HFF-Myc (cell line): Measurements from ENCODE around the gene ANKRD27.

Experiments used
- DNase-seq: peaks from one replicate; pipeline ENCODE4 v3.0.0-alpha.2; 2011; ENCODE audit warnings: low read depth; ENCODE audit errors: extremely low read depth
- H3K4me3 ChIP-seq: replicated peaks from 2 replicates; pipeline ENCODE4 v1.5.1; 2011; ENCODE audit warnings: low read depth, mild to moderate bottlenecking, control low read depth, low read length
- TF ChIP-seq, protein P1 (sequence below): IDR thresholded peaks from 2 replicates; pipeline ENCODE4 v1.5.1; 2012; ENCODE audit warnings: mild to moderate bottlenecking, low read depth, low read length, control low read depth; ENCODE audit errors: missing control alignments

The ANKRD27 gene

DNA sequence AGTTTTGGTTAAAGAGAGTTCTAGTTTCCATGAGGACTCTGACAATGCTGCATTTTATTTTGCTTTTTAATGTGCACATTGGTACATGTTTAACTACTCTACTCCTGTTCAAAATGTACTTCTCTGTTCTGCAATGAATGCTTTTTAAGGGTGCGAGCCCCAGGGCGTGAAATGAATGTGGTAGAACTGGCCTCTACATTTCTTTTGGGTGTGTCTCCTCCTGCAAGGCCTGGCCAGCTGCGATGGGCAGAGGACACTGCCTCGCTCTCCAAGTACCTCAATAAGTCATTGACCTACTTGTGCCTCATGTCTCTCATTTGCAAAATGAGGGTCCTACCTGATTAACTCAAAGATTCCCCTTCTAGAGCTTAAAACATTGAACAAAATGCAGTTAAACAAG is 7.3 kb upstream of the ANKRD27 start:
- TF ChIP-seq, protein P1, sequence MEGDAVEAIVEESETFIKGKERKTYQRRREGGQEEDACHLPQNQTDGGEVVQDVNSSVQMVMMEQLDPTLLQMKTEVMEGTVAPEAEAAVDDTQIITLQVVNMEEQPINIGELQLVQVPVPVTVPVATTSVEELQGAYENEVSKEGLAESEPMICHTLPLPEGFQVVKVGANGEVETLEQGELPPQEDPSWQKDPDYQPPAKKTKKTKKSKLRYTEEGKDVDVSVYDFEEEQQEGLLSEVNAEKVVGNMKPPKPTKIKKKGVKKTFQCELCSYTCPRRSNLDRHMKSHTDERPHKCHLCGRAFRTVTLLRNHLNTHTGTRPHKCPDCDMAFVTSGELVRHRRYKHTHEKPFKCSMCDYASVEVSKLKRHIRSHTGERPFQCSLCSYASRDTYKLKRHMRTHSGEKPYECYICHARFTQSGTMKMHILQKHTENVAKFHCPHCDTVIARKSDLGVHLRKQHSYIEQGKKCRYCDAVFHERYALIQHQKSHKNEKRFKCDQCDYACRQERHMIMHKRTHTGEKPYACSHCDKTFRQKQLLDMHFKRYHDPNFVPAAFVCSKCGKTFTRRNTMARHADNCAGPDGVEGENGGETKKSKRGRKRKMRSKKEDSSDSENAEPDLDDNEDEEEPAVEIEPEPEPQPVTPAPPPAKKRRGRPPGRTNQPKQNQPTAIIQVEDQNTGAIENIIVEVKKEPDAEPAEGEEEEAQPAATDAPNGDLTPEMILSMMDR, result no peak
- no peak overlapping the region for H3K4me3 ChIP-seq
- DNase-seq, result no peak

DNA sequence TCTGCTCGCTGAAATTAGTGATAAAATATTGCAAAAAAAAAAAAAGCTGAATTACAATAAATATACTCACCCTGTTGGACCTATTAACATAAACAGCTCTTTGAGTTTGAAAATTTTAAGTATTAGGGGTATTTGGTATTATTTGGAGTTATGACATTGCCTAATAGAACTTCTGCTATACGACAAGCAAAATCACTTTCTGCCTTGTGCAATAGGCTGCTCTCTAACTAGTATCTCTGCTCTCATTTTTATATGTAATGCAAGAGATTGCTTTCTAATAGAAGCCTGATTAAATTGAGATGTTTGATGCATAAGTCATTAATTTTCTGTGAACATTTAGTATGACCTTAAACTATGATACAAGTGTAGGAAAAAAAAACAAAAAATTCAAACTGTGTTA is 6.0 kb upstream of the ANKRD27 start:
- no peak overlapping the region for H3K4me3 ChIP-seq
- TF ChIP-seq, protein P1, result no peak
- no peak for DNase-seq

DNA sequence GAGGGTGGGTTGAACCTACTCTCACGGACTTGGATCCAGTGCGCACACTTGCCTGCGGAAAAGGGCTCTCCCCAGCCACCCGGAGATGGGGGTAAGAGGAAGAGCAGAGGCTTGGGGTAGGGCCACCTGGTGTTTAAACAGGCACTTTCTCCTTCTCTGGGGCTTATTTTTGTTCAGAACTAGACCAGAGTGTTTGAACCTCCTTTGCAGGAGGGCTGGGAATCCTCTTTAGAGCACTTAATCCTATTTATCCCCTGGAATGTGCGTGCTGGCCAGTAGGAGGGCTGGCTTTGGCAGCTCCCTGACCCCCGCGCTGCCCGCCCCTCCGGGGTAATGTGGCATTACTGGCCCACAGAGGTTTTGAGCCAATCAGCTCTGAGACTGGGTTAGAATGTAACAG is 2.7 kb upstream of the ANKRD27 start:
- TF ChIP-seq, protein P1, result no peak
- no peak for DNase-seq
- no peak overlapping the region for H3K4me3 ChIP-seq

DNA sequence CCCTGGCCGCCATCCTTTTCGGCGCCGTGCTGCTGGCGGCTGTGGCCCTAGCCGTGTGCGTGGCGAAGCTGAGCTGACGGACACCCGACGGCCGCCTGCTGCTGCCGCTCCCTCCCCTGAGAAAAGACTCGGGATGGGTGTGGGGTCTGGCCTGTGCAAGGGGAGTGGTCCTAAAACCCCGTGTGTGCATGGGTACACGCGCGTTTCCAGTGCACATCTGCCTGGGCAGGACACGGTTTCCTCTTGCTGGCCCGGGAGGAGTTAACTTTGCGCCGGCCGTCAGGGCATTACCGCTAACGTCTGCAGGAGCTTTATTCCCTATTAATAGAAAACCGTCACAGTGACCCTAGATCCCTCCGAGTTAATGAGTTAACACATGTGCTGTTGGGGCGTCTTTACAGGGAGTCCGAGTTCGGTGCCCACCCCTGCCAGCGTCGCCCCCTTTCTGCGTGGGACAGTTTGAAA is 1.9 kb upstream of the ANKRD27 start:
- H3K4me3 ChIP-seq, result no peak overlapping the region
- no peak for DNase-seq
- TF ChIP-seq, protein P1, result no peak

DNA sequence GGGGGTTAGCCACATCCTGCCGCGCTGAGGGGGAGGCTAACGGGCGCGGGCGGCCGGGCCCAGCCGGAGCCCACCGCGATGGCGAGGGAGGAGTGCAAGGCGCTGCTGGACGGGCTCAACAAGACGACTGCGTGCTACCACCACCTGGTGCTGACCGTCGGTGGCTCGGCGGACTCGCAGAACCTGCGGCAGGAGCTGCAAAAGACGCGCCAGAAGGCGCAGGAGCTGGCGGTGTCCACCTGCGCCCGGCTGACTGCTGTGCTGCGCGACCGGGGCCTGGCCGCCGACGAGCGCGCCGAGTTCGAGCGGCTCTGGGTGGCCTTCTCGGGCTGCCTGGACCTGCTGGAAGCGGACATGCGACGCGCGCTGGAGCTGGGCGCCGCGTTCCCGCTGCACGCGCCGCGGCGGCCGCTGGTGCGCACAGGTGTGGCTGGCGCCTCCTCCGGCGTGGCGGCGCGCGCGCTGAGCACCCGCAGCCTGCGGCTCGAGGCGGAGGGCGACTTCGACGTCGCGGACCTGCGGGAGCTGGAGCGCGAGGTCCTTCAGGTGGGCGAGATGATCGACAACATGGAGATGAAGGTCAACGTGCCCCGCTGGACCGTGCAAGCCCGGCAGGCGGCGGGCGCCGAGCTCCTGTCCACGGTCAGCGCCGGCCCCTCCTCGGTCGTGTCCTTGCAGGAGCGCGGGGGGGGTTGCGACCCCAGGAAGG is 1.4 kb upstream of the ANKRD27 start:
- DNase-seq, result no peak
- peak overlapping the region; percentile 76 for H3K4me3 ChIP-seq
- TF ChIP-seq, protein P1, result no peak

DNA sequence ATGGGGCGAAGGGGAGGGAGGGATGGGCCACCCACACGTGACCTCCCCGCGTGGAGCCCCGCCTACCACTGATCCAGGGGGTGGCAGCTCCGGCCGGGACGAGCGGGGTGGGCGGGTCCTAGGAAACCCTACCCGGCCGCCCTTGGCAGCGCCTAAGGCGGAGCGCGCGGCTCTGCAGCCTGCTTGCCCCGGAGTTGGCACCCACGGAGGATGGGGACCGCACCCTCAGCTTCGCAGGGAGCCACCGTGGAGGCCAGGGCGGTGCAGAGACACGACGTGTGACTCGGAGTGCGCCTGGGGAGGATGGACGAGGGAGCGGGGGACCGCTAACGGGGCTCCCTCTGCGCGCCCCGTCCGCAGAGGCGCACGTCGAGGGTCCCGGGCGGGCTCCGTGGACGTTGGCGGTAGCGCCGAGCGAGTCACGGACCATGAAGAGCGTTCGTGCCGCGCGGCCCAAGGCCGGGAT is 773 bp upstream of the ANKRD27 start, which contains the start of gene RGS9BP:
Gene RGS9BP (plus strand): TSS at position 129 of the 466 bp plus-strand sequence. CDS start 416 bp downstream, outside the sequence.
- no peak for DNase-seq
- H3K4me3 ChIP-seq, result peak within 1 kb of the TSS; percentile 76
- TF ChIP-seq, protein P1, result no peak
